ENCODE measurements around the gene CFAP141.

Gene CFAP141

DNA sequence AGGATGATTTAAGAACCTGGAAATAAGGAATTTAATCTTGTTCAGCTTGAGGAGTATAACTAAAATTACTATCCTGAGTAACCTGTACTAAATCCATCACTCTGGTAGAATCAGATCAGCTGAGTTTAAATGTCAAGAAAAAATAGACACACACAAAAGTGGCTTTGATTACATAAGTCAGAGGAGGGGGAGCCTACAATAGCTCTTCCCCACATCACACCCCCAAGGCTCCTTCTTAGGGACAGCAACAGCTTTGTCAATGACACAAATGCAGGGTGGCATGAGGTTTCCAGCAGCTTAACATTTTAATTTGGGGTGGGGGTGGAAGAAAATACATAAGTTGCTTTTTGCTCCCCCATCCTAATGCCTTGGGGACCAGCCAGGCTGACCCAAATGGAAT, 38.7 kb downstream of the CFAP141 start:
- no peak for DNase-seq

DNA sequence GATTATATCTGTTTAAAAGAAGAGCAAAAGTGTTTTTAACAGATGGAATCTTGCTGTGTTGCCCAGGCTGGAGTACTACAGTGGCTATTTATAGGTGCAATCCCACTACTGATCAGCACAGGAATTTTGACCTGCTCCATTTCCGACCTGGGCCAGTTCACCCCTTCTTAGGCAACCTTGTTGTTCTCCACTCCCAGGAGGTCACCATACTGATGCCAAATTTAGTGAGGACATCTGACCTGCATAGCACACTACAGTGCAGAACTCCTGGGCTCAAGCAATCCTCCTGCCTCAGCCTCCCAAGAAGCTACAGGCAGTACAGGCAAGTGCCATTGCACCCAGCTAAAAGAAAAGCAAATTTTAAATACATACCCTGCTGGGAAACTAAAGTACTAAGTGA, 39.9 kb downstream of the CFAP141 start:
- DNase-seq, result no peak

DNA sequence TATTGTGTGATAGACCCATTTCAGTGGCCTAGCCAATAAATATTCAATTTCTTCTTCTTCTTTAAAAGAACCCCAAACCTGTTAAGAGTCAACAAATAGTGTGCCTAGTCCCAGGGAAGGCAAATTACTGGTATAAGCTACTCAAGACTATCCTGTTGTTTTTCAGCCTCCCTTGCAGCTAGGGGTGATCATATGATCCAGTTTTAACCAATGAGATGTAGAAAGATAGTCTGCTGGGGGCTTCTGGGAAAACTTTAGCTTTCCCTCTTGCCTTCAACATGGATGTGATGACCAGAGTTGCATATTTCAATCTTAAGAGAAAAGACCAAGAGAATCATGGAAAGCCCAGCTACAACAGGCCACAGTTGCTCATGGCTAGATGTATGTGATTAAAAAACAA, 46.6 kb downstream of the CFAP141 start:
- no peak for DNase-seq

DNA sequence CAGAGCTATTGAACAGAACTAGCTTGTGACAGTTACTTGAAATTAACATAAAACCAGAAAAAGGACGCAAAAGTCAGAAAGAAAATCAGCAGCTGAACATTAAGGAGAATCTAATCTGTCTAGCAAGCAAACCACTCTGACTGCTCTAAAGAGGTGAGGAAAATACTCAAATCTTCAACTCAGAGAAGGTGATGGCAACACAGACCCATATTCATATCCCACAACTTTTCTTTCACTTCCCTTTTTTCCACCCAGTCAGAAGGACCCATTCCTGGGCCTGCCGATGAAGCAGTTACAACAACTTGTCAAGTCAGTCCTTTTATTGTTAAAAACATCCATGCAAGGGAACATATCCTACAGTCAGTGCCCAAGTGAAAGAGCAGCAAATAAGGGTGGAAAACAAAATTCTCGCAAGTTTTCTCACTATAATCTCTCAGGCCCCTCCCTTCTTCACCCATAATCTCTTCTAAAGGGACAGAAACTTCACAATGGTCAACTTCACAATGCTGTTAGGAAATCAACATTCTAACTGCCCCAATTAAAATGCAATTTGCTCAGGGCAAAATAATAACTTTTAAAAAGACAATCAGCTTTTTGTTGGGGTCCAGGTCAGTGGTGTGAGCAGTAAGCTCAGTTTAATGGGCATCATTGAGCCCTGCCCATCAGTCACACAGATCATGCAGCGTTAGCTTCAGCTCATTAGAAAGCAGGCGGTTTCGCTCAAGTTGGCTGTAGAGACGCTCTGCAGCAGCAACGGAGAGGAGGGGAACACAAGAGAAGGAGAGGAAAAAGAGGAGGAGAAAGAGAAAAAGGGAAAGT, 47.6 kb downstream of the CFAP141 start:
- DNase-seq, result no peak

DNA sequence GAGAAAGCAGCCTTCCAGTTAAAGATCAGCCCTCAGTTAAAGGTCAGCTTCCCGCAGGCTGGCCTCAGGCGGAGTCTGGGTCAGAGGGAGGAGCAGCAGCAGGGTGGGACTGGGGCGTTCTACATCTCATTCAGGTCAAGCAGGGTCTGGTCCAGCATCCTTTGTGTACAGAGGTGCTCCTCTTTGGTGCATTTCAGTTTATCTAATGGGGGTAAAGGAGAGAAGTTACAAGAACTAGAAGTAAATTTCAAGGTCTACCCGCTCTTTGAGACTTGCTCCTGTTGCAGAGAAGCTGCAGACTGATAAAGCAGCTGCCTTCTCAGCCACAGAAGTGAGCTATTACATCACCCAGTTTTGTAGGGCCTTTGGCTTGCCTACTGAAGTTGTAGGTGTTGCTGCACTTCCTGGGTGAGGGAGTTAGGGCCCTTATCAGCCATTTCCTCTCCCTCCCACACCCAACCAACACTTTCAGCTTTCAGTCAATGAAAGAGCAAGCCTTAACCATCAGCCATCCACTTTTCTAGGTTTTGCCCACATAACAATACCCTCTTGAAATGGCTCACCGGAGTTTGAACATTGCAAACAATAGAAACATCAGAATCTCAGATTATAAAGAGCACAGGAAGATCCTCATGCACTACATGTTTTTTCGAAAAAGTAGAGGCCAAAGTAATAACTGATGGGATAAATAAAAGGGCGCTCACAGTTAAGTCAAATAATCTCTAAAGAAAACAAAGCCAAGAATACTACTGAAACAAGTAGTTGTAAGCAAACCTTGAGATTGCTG, 48.4 kb downstream of the CFAP141 start:
- no peak for DNase-seq

DNA sequence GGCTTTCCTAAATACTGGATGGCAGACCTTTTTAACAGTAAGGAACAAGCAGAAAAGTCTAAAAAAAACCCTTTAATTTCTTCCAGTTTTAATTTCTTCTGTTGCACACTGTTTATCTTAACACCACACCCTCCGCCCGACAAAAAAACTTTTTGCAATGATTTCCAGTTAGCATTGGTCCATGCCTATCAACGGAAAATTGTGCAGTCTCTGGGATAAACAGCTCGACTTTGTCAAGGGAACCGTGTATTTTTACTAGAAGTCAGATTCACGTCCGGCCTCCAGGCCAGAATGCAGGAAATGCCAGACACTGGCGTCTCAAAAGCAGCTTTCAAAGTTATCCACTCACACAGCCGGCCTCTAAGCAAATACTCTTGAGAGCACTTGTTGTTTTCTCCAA, 50.9 kb downstream of the CFAP141 start:
- DNase-seq, result no peak

DNA sequence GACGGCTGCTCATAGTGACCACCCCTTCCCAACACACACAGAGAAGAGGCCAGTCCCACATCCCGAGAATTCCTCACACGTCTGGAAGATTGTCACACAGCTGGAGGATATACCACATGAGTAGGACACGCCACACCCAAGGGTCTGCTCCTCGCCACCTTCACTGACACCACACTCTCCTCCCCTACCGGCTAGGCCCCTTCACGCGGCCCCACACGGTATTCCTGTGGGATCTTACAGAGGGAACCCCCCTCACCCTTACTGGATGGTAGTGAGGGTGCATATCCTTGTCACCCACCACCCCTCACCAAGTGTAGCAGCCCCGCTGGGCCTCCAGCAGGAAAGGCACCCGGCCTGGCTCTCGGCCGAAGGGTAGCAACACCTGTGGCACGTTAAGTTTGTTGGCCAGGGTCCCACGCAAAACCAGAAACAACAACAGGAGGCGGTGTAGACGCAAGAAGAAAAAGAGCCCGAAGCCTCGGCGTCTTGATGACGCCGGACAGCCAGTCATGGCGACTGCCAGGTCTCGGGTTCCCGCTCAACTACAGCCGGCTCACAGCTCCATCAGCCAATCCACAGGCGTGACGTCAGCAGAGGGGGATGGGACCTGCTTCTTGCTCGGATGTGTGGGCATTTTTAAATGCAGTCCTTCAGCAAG, 51.5 kb downstream of the CFAP141 start, which contains the start of gene NUP210L:
NUP210L (minus strand) TSS at position 540 of the 658 bp plus-strand sequence.
- DNase-seq, result no peak

DNA sequence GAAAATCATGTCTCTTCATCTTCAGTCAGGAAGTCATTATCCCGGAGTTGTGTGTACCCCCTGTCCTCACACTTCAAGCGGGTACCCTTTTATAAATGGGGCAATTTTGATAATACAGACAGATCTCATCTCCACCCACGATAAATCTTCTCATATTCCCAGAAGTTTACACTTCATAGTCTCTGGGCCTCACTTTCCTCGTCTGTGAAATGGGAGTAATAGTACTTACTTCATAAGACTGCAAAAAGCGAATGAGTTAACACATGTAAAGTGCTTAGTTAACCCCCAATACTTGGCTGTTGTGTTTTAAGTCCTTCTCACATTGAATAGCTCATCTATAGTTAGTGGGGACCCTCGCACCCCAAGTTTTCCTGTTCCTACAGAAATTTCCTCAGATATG, 52.1 kb downstream of the CFAP141 start:
- DNase-seq, result no peak

DNA sequence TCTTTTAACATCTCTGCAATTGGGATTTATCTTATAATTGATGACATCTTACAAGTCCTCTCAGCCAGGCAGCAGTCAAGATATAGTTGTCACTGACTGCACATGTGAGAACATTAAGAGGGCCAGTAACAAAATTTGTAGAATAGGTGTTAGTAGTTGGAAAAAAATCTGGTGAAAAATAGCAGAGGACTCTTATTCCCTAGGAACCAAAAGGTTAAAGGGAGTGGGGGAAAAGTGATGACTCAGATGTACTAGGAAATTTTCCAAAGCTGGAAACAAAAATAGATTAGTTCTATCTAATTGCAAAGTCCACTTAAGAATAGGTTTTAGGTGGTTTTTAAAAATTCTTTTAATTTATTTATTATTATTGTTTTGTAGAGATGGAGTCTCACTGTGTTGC, 54.8 kb downstream of the CFAP141 start:
- DNase-seq, result no peak

Measured in T1000 (cell line).